Islet precursor cell (in vitro differentiated cells): ENCODE data around the gene KIT.

Source experiments
- DNase-seq: peaks from one replicate; pipeline ENCODE4 v3.0.0-alpha.2; 2018

The KIT gene

GRCh38 chr4:54708339-54709279 lies 50.9 kb downstream of the KIT start:
- DNase-seq, result no peak

GRCh38 chr4:54709400-54709799 lies 51.6 kb downstream of the KIT start:
- no peak for DNase-seq

DNA sequence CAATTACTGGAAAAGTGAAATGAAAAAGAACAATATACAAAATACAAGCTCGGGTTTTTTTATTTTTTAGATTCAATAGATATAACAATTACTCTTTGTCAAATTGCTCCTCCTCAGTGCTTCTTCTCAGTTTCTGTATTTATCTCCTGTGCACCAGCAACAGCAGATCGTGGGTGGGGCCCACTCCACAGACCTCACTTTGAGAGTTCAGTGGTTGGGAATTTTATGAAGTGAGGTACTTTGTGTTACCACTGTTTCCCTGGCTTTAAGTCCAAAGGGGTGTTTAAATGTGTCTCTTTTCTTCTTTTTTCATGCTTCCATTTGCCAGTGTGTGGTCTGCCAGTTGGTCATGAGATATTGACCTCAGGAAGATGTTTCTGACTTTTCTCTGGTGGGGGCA lies 54.4 kb downstream of the KIT start:
- DNase-seq, result no peak

GRCh38 chr4:54714631-54715030 lies 56.9 kb downstream of the KIT start:
- no peak for DNase-seq

GRCh38 chr4:54716478-54717065 lies 58.8 kb downstream of the KIT start:
- no peak for DNase-seq

GRCh38 chr4:54717694-54718093 lies 59.9 kb downstream of the KIT start:
- no peak for DNase-seq

DNA sequence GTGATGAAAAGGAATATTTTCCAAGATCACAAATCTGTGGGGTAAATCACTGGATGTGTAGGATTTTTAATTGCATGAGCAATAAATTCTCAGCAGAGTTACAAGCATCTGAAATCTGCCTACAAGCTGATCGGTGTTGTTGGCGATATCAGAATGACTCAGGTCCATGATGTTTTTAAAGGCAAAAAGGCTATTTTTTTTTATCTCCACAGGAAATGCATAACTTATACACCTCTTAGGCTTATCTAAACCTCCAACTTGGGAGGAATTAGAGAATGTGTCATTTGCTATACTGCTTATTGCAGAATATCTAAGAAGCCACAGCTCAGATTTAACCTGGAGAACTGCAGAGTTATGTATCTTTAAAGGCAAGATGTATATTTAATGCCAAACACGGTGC lies 61.6 kb downstream of the KIT start:
- no peak for DNase-seq

GRCh38 chr4:54723220-54723619 lies 65.5 kb downstream of the KIT start:
- peak; percentile 75 for DNase-seq

- DNase-seq, result no peak
These were observed 66.1 kb downstream of the KIT start for GRCh38 chr4:54723820-54724219.

- DNase-seq, result no peak
These were observed 69.2 kb downstream of the KIT start for GRCh38 chr4:54726907-54727306.

DNA sequence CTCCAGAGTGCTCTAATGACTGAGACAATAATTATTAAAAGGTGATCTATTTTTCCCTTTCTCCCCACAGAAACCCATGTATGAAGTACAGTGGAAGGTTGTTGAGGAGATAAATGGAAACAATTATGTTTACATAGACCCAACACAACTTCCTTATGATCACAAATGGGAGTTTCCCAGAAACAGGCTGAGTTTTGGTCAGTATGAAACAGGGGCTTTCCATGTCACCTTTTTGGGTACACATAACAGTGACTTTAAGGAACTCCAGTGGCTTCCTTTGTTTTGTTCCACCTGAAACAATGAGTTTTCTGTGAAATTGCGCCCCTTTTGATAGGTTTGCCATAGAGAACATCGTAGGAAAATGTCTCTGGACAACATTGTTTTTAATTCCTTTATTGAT lies 69.6 kb downstream of the KIT start:
- DNase-seq, result no peak

GRCh38 chr4:54728368-54728767 lies 70.6 kb downstream of the KIT start:
- no peak for DNase-seq

DNA sequence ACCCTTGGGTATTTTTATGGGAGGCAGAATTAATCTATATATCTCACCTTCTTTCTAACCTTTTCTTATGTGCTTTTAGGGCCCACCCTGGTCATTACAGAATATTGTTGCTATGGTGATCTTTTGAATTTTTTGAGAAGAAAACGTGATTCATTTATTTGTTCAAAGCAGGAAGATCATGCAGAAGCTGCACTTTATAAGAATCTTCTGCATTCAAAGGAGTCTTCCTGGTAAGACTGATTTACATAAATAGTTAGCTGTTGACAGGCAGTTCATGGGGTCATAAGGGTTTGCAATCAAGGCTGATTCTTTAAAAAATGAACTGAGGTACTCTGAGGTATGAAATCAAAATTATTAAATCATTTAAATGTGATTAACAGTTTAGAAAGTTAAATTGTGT lies 71.5 kb downstream of the KIT start:
- DNase-seq, result no peak

- DNase-seq, result no peak
These were observed 72.8 kb downstream of the KIT start for GRCh38 chr4:54730581-54730980.

- DNase-seq, result no peak
These were observed 73.8 kb downstream of the KIT start for GRCh38 chr4:54731552-54731951.

- no peak for DNase-seq
These were observed 74.2 kb downstream of the KIT start for GRCh38 chr4:54731976-54732375.

GRCh38 chr4:54737421-54737820 lies 79.7 kb downstream of the KIT start:
- DNase-seq, result no peak

DNA sequence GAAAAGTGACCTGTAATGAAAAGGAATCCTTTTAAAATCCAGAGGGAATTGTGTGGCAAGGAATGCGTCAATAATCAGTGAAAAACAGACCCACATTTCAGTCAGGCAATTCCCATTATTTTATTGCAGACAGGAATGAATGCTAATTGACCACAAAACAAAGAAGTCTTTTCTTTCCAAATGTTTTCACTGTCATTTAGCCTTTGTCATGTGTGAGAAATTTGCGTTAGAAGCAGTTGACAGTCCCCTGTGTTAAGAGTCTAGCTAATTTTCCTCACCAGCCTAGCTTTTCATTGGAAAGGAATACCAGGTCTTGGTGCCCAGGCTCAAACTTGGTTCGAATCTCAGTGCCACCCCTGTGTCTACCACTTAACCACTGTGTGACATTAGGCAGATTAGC lies 83.4 kb downstream of the KIT start:
- DNase-seq, result no peak

- no peak for DNase-seq
These were observed 85.1 kb downstream of the KIT start for GRCh38 chr4:54742636-54743399.

- DNase-seq, result no peak
These were observed 85.8 kb downstream of the KIT start for GRCh38 chr4:54743562-54743961.

DNA sequence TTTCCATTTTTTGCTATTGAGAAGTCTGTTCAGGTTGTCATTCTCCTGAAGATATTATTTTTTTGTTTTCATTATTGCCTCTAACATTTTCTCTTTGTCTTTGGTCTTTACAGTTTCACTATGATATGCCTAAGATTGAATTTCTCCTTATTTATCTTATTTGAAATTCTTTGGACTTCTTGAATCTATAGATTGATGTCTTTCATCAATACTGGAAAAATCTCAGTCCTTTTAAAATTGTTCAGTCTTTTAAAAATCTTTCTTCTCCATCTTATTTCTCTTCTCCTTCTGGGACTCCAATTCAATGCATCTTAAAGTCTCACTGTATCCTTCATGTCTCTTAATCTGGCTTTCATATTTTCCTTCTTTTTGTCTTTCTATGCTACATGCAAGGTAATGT lies 86.7 kb downstream of the KIT start:
- no peak for DNase-seq

- no peak for DNase-seq
These were observed 87.4 kb downstream of the KIT start for GRCh38 chr4:54745031-54745770.

DNA sequence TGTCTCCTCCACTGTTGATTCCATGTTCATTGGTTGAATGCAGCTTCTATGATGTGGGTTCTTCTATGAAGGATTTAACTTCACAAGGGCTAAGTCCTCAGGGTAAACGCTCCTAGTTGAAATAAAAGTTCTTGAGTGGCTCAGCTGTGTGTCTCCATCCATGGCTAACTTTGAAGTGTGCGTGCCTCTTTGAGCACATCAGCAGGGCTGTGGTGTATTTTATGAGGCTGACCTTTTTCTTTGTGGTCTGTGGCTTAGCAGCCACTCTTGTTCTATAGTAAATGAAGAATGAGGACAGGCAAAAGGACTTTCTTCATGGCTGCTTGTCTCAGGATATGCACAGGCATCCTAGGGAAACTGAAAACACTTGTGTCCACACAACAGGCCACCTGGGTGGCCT lies 88.5 kb downstream of the KIT start:
- DNase-seq, result no peak
